Muscle layer of duodenum (tissue), 2 donors: ENCODE results near the gene OR5V1.
"Not testable (repeated sequence)": the region's sequence is repeated elsewhere in the genome, so short reads cannot be mapped to it uniquely, and the experiment has no call there.

Experiments
- H3K27ac ChIP-seq: one replicate; pipeline ENCODE4 v1.7.0; 2013; ENCODE audit warnings: mild to moderate bottlenecking, low read length
- H3K27me3 ChIP-seq: one replicate; pipeline ENCODE4 v1.7.0; 2013; ENCODE audit warnings: low read depth, mild to moderate bottlenecking, control low read depth, low read length
- H3K36me3 ChIP-seq, 2 donors: one replicate each; pipeline ENCODE4 v1.7.0; 2013; ENCODE audit warnings: low read length in 2 of 2, control low read depth in 1 of 2, mild to moderate bottlenecking in 1 of 2; ENCODE audit not compliant: insufficient read depth in 2 of 2, control insufficient read depth in 1 of 2
- H3K4me1 ChIP-seq, 2 donors: one replicate each; pipeline ENCODE4 v1.7.0; 2013; ENCODE audit warnings: low read length in 2 of 2, mild to moderate bottlenecking in 2 of 2, control low read depth in 1 of 2, moderate library complexity in 1 of 2; ENCODE audit not compliant: insufficient read depth in 2 of 2, control insufficient read depth in 1 of 2
- H3K4me3 ChIP-seq, 2 donors: one replicate each; pipeline ENCODE4 v1.7.0; 2013; ENCODE audit warnings: low read length in 2 of 2, low read depth in 1 of 2, mild to moderate bottlenecking in 1 of 2
- H3K9me3 ChIP-seq, 2 donors: one replicate each; pipeline ENCODE4 v1.7.0; 2013; ENCODE audit warnings: low read length in 2 of 2, control low read depth in 1 of 2, mild to moderate bottlenecking in 1 of 2; ENCODE audit not compliant: control insufficient read depth in 1 of 2
- donor health status: healthy.

OR5V1 gene

GRCh38 chr6:29336269-29336668 lies 32.4 kb downstream of the OR5V1 start:
- no peaks in the 10 kb centered on the region for H3K27me3 ChIP-seq
- no peak overlapping the region for H3K27ac ChIP-seq
- no peak overlapping the region for H3K4me3 ChIP-seq
- H3K9me3 ChIP-seq = no peaks in the 10 kb centered on the region
- H3K36me3 ChIP-seq = no peaks in the 10 kb centered on the region
- H3K4me1 ChIP-seq = no peaks in the 10 kb centered on the region

DNA sequence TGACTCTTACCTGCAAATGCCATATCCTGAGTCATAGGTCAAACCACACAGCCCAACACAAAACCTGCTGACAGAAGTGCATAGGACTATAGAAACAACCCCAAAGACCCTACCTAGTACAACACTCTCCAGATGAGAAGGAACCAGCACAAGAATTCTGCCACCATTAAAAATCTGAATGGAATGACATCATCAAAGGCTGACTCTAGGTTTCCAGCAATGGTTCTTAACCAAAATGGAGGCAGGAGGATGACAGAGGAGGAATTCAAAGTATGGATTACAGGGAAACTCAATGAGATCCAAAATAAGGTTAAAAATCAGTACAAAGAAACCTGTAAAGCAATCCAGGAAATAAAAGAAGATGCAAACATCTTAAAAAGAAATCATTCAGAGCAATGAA lies 36.0 kb downstream of the OR5V1 start:
- Histone ChIP-seq H3K27ac (no peak overlapping the region), H3K4me1 (no peaks in the 10 kb centered on the region), H3K36me3 (no peaks in the 10 kb centered on the region), H3K4me3 (no peak overlapping the region), H3K27me3 (no peaks in the 10 kb centered on the region), H3K9me3 (no peaks in the 10 kb centered on the region)

- no peaks in the 10 kb centered on the region for H3K36me3 ChIP-seq
- no peak overlapping the region for H3K4me3 ChIP-seq
- H3K9me3 ChIP-seq = no peaks in the 10 kb centered on the region
- no peak overlapping the region for H3K27ac ChIP-seq
- H3K4me1 ChIP-seq = no peaks in the 10 kb centered on the region
- H3K27me3 ChIP-seq = no peaks in the 10 kb centered on the region
Observed at GRCh38 chr6:29325777-29326176, 42.9 kb downstream of the OR5V1 start.

- H3K27ac ChIP-seq, H3K27me3 ChIP-seq, H3K4me3 ChIP-seq, H3K36me3 ChIP-seq, H3K4me1 ChIP-seq, H3K9me3 ChIP-seq: not testable (repeated sequence)
Observed at GRCh38 chr6:29323332-29323731, 45.3 kb downstream of the OR5V1 start.

GRCh38 chr6:29319931-29320330 lies 48.7 kb downstream of the OR5V1 start:
- H3K36me3 ChIP-seq = no peaks in the 10 kb centered on the region
- no peaks in the 10 kb centered on the region for H3K9me3 ChIP-seq
- H3K4me1 ChIP-seq = no peaks in the 10 kb centered on the region
- no peak overlapping the region for H3K27ac ChIP-seq
- no peaks in the 10 kb centered on the region for H3K27me3 ChIP-seq
- no peak overlapping the region for H3K4me3 ChIP-seq
